IMR-90 (cell line): ENCODE results near the gene NDFIP2. TPM values are rescaled to one million over a fixed set of nuclear protein-coding genes. Genes with fewer than 3 reads are reported as not detected.

Experiments used
- ATAC-seq: fragments of 200-7000 bp; cut with Tn5 transposase; 2 replicates; pipeline ENCODE4 v1.9.1; 2020; ENCODE audit warnings: low read depth, mild to moderate bottlenecking, moderate library complexity
- BruUV-seq: library from RNA; stranded (reverse); fragments of 400-500 nt; replicated peaks from 2 replicates; lab custom pipeline; 2021; lab: Mats Ljungman, UMichigan
- CTCF ChIA-PET: fragments of 300-600 bp; formaldehyde crosslinking; extraction: SDS; loops from one replicate; lab custom pipeline; 2021; ENCODE audit warnings: antibody characterized with exemption; lab: Yijun Ruan, JAX
- POLR2A ChIA-PET: fragments of 300-600 bp; sonication (Branson Sonifier 250); formaldehyde crosslinking; loops from one replicate; lab custom pipeline; 2022; ENCODE audit warnings: antibody characterized with exemption; ENCODE audit not compliant: unreplicated experiment; lab: Charles Lee
- DNase-seq: peaks from one replicate; pipeline ENCODE4 v3.0.0; 2013
- H2AFZ ChIP-seq: replicated peaks from 2 replicates; pipeline ENCODE3; 2013; ENCODE audit warnings: low read length, mild to moderate bottlenecking; ENCODE audit not compliant: poor library complexity
- H2AK5ac ChIP-seq: 2 replicates; pipeline ENCODE4 v1.6.1; 2013; ENCODE audit warnings: low read depth, low read length, inconsistent platforms
- H2AK9ac ChIP-seq: replicated peaks from 2 replicates; pipeline ENCODE3; 2013; ENCODE audit warnings: mild to moderate bottlenecking, low read depth, low read length, moderate library complexity; ENCODE audit not compliant: poor library complexity
- H2BK120ac ChIP-seq: 2 replicates; pipeline ENCODE4 v1.6.1; 2013; ENCODE audit warnings: low read depth, low read length, inconsistent platforms
- H2BK15ac ChIP-seq: 3 replicates; pipeline ENCODE4 v1.6.1; 2013; ENCODE audit warnings: low read depth, low read length, inconsistent platforms
- H2BK20ac ChIP-seq: 2 replicates; pipeline ENCODE4 v1.6.1; 2013; ENCODE audit warnings: low read depth, mild to moderate bottlenecking, inconsistent platforms, low read length, moderate library complexity
- H2BK5ac ChIP-seq: 2 replicates; pipeline ENCODE4 v1.6.1; 2013; ENCODE audit warnings: mild to moderate bottlenecking, low read depth, low read length, inconsistent platforms; ENCODE audit not compliant: poor library complexity, severe bottlenecking
- H3K14ac ChIP-seq: replicated peaks from 2 replicates; pipeline ENCODE4 v1.6.1; 2013; ENCODE audit warnings: low read depth, low read length, inconsistent platforms
- H3K18ac ChIP-seq: 2 replicates; pipeline ENCODE4 v1.6.1; 2013; ENCODE audit warnings: low read depth, low read length, control low read depth
- H3K23ac ChIP-seq: 2 replicates; pipeline ENCODE4 v1.6.1; 2013; ENCODE audit warnings: low read depth, low read length, inconsistent platforms
- H3K27ac ChIP-seq: 2 replicates; pipeline ENCODE4 v1.5.1; 2013; ENCODE audit warnings: mild to moderate bottlenecking, control low read depth, low read length; ENCODE audit not compliant: insufficient read depth
- H3K27me3 ChIP-seq: 2 replicates; pipeline ENCODE4 v1.6.1; 2013; ENCODE audit warnings: low read length; ENCODE audit not compliant: control insufficient read depth, insufficient read depth
- H3K36me3 ChIP-seq: 2 replicates; pipeline ENCODE4 v1.6.1; 2013; ENCODE audit warnings: low read length, mixed read lengths; ENCODE audit not compliant: control insufficient read depth, insufficient read depth
- H3K4ac ChIP-seq: 2 replicates; pipeline ENCODE4 v1.6.1; 2013; ENCODE audit warnings: low read depth, low read length, inconsistent platforms
- H3K4me1 ChIP-seq: 2 replicates; pipeline ENCODE4 v1.6.1; 2013; ENCODE audit warnings: low read length, mixed read lengths; ENCODE audit not compliant: control insufficient read depth, insufficient read depth
- H3K4me2 ChIP-seq: 2 replicates; pipeline ENCODE4 v1.6.1; 2013; ENCODE audit warnings: low read depth, mild to moderate bottlenecking, control low read depth, low read length, moderate library complexity
- H3K4me3 ChIP-seq: 2 replicates; pipeline ENCODE4 v1.5.1; 2013; ENCODE audit warnings: low read depth, mild to moderate bottlenecking, control low read depth, low read length, moderate library complexity; ENCODE audit not compliant: insufficient read depth
- H3K56ac ChIP-seq: 2 replicates; pipeline ENCODE4 v1.6.1; 2013; ENCODE audit warnings: low read length, inconsistent platforms; ENCODE audit not compliant: insufficient read depth; ENCODE audit errors: extremely low read depth
- H3K79me1 ChIP-seq, 2 experiments: 2 replicates each; pipeline ENCODE4 v1.6.1; 2013; ENCODE audit warnings: low read length in 2 of 2, inconsistent platforms in 1 of 2, low read depth in 1 of 2
- H3K9ac ChIP-seq: 2 replicates; pipeline ENCODE4 v1.6.1; 2013; ENCODE audit warnings: low read depth, low read length, control low read depth
- H3K9me1 ChIP-seq: 2 replicates; pipeline ENCODE4 v1.6.1; 2013; ENCODE audit warnings: low read length, inconsistent platforms; ENCODE audit not compliant: insufficient read depth
- H3K9me3 ChIP-seq: 2 replicates; pipeline ENCODE4 v1.6.1; 2013; ENCODE audit warnings: low read length; ENCODE audit not compliant: control insufficient read depth, insufficient read depth
- H4K20me1 ChIP-seq: 2 replicates; pipeline ENCODE4 v1.6.1; 2013; ENCODE audit warnings: low read length, inconsistent platforms; ENCODE audit not compliant: insufficient read depth
- H4K5ac ChIP-seq: 2 replicates; pipeline ENCODE4 v1.6.1; 2013; ENCODE audit warnings: mild to moderate bottlenecking, low read depth, low read length, control low read depth
- H4K8ac ChIP-seq, 2 experiments: 2 replicates each; pipeline ENCODE4 v1.6.1; 2013; ENCODE audit warnings: low read depth in 2 of 2, low read length in 2 of 2, control low read depth in 1 of 2, inconsistent platforms in 1 of 2
- H4K91ac ChIP-seq: 2 replicates; pipeline ENCODE4 v1.6.1; 2013; ENCODE audit warnings: low read depth, low read length, inconsistent platforms; ENCODE audit not compliant: insufficient read depth
- BHLHE40 ChIP-seq: fragments of 150-350 bp; IDR thresholded peaks from 2 replicates; pipeline ENCODE4 v1.6.1; 2016; ENCODE audit warnings: mild to moderate bottlenecking, low read depth, low read length
- CEBPB ChIP-seq: IDR thresholded peaks from 2 replicates; pipeline ENCODE4 v1.6.1; 2012; ENCODE audit warnings: low read depth, low read length, improper control_type of control experiment
- CHD1 ChIP-seq: IDR thresholded peaks from 2 replicates; pipeline ENCODE4 v1.6.1; 2012; ENCODE audit warnings: low read depth, low read length, improper control_type of control experiment
- MAFK ChIP-seq: IDR thresholded peaks from 2 replicates; pipeline ENCODE4 v1.6.1; 2012; ENCODE audit warnings: low read depth, low read length, improper control_type of control experiment
- NFE2L2 ChIP-seq: fragments of 150-350 bp; IDR thresholded peaks from 2 replicates; pipeline ENCODE4 v1.6.1; 2016; ENCODE audit warnings: low read depth, mild to moderate bottlenecking, low read length
- RAD21 ChIP-seq: IDR thresholded peaks from 2 replicates; pipeline ENCODE4 v1.6.1; 2012; ENCODE audit warnings: low read length, improper control_type of control experiment
- RCOR1 ChIP-seq: IDR thresholded peaks from 2 replicates; pipeline ENCODE4 v1.6.1; 2012; ENCODE audit warnings: mild to moderate bottlenecking, low read length, improper control_type of control experiment; ENCODE audit not compliant: insufficient replicate concordance
- RFX5 ChIP-seq: IDR thresholded peaks from 2 replicates; pipeline ENCODE4 v1.8.0; 2012; ENCODE audit warnings: low read depth, mild to moderate bottlenecking, low read length, moderate library complexity
- WGBS, 2 experiments: methylation state at CpG; one replicate each; pipeline versions ENCODE4 v1.1.5 to v1.1.7; 2013; ENCODE audit warnings: missing lambda C conversion rate in 2 of 2; ENCODE audit not compliant: insufficient read length in 1 of 2; ENCODE audit errors: extremely low coverage in 2 of 2; 5-methylcytosine and 5-hydroxymethylcytosine counted together
- dilution Hi-C: fragments of 300-500 bp; cut with HindIII; formaldehyde crosslinking; loops from one replicate; pipeline ENCODE4 v1.14.3; 2018; ENCODE audit warnings: low sequenced_read_pairs; ENCODE audit not compliant: unreplicated experiment
- in situ Hi-C: fragments of 300-500 bp; cut with MboI; formaldehyde crosslinking; loops from 3 replicates; pipeline ENCODE4 v1.14.3; 2019; ENCODE audit warnings: low sequenced_read_pairs, inconsistent platforms, mixed read lengths
- intact Hi-C: fragments of 100-400 bp; cut with micrococcal nuclease; formaldehyde crosslinking; loops from 2 replicates; pipeline ENCODE4 v1.10.0; 2022
- polyA plus RNA-seq, 3 experiments: library from polyadenylated mRNA; depleted of rRNA; stranded (reverse); fragments of >200 nt; gene quantifications; 2 replicates each; pipeline ENCODE4 v1.2.3, GENCODE V29; 2012; ENCODE audit warnings: low replicate concordance in 1 of 3
- total RNA-seq: library from RNA; depleted of rRNA; stranded (reverse); fragments of >200 nt; gene quantifications from 2 replicates; pipeline ENCODE4 v1.2.3, GENCODE V29; 2012
- TF ChIP-seq, protein P1 (sequence below): fragments of 150-350 bp; IDR thresholded peaks from 2 replicates; pipeline ENCODE4 v1.6.1; 2016; ENCODE audit warnings: low read depth, mild to moderate bottlenecking, low read length, moderate library complexity, borderline replicate concordance
- TF ChIP-seq, protein P2 (sequence below): conservative IDR thresholded peaks from 2 replicates; pipeline ENCODE4 v1.5.1; 2012; ENCODE audit warnings: mild to moderate bottlenecking, low read depth, low read length, improper control_type of control experiment
- TF ChIP-seq, protein P3 (sequence below): fragments of 150-350 bp; IDR thresholded peaks from 2 replicates; pipeline ENCODE4 v1.6.1; 2017; ENCODE audit warnings: mild to moderate bottlenecking, antibody characterized with exemption, low read length, low read depth

The NDFIP2 gene
- total and polyA plus RNA-seq, 2 of the 4 experiments (the other 2 are of a cell fraction): 23.8 to 25.8 TPM

DNA sequence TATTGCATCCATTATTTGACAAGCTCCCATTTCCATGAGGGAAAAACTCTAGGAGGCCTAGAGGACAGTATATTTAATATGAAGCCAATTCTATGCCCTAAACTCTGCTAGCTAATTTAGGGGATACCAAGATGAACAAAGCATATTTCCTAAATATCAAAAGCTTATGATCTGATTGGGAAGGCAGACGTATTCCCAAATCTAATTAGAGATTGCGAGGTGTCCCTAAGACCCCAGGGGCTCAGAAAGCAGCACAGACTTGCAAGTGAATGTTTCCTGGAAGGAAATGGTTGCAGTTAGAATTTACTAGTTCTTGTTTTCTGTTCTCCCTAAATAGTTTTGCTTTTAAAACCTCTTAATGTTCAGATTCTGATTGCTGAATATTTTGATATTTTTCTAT lies 30.7 kb downstream of the NDFIP2 start:
- H2AFZ ChIP-seq: no peak overlapping the region
- H2BK120ac ChIP-seq: no peak overlapping the region
- no peak overlapping the region for H4K91ac ChIP-seq
- in situ Hi-C loops: no loop called here
- CTCF ChIA-PET: interaction anchor here (2.2 kb wide), 1 partner anchor 29 kb away, joined by 5 read pairs; no protein-coding TSS in a partner anchor
- H3K79me1 ChIP-seq: peaks cover 16 to 22% of the 10 kb centered on the region in 2 experiments
- no peak overlapping the region for H2AK5ac ChIP-seq
- H3K9ac ChIP-seq: no peak overlapping the region
- H3K9me1 ChIP-seq: no peaks in the 10 kb centered on the region
- POLR2A ChIA-PET: no interaction called here
- BruUV-seq: no TSS peak
- H3K14ac ChIP-seq: no peak overlapping the region
- H3K27me3 ChIP-seq: no peaks in the 10 kb centered on the region
- H2BK20ac ChIP-seq: no peak overlapping the region
- no peak overlapping the region for H2BK5ac ChIP-seq
- H3K18ac ChIP-seq: no peak overlapping the region
- TF ChIP-seq RAD21 (no peak), NFE2L2 (no peak), CHD1 (no peak), CEBPB (no peak), RCOR1 (no peak), MAFK (no peak), RFX5 (no peak), BHLHE40 (no peak)
- TF ChIP-seq, protein P1, sequence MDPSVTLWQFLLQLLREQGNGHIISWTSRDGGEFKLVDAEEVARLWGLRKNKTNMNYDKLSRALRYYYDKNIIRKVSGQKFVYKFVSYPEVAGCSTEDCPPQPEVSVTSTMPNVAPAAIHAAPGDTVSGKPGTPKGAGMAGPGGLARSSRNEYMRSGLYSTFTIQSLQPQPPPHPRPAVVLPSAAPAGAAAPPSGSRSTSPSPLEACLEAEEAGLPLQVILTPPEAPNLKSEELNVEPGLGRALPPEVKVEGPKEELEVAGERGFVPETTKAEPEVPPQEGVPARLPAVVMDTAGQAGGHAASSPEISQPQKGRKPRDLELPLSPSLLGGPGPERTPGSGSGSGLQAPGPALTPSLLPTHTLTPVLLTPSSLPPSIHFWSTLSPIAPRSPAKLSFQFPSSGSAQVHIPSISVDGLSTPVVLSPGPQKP: no peak
- TF ChIP-seq, protein P2, sequence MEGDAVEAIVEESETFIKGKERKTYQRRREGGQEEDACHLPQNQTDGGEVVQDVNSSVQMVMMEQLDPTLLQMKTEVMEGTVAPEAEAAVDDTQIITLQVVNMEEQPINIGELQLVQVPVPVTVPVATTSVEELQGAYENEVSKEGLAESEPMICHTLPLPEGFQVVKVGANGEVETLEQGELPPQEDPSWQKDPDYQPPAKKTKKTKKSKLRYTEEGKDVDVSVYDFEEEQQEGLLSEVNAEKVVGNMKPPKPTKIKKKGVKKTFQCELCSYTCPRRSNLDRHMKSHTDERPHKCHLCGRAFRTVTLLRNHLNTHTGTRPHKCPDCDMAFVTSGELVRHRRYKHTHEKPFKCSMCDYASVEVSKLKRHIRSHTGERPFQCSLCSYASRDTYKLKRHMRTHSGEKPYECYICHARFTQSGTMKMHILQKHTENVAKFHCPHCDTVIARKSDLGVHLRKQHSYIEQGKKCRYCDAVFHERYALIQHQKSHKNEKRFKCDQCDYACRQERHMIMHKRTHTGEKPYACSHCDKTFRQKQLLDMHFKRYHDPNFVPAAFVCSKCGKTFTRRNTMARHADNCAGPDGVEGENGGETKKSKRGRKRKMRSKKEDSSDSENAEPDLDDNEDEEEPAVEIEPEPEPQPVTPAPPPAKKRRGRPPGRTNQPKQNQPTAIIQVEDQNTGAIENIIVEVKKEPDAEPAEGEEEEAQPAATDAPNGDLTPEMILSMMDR: no peak
- TF ChIP-seq, protein P3, sequence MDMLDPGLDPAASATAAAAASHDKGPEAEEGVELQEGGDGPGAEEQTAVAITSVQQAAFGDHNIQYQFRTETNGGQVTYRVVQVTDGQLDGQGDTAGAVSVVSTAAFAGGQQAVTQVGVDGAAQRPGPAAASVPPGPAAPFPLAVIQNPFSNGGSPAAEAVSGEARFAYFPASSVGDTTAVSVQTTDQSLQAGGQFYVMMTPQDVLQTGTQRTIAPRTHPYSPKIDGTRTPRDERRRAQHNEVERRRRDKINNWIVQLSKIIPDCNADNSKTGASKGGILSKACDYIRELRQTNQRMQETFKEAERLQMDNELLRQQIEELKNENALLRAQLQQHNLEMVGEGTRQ: no peak
- H4K8ac ChIP-seq: no peak overlapping the region
- no peak overlapping the region for H3K4me2 ChIP-seq
- no peak overlapping the region for H3K4ac ChIP-seq
- DNase-seq (no peak), ATAC-seq (no peak)
- no peak overlapping the region for H3K27ac ChIP-seq
- no peaks in the 10 kb centered on the region for H3K36me3 ChIP-seq
- no peak overlapping the region for H4K5ac ChIP-seq
- no peaks in the 10 kb centered on the region for H4K20me1 ChIP-seq
- no peak overlapping the region for H3K56ac ChIP-seq
- no CpG with 5 or more reads among the region's 2 CpGs for WGBS, 2 experiments
- no peak overlapping the region for H2AK9ac ChIP-seq
- peaks cover 1% of the 10 kb centered on the region; the same call in 1 of the 2 replicates for H3K4me1 ChIP-seq
- dilution Hi-C loops: no loop called here
- no peak overlapping the region for H3K4me3 ChIP-seq
- no peaks in the 10 kb centered on the region for H3K9me3 ChIP-seq
- no peak overlapping the region for H3K23ac ChIP-seq
- no peak overlapping the region for H2BK15ac ChIP-seq
- intact Hi-C loops: no loop called here
